Astrocyte of the cerebellum (primary cell): ENCODE measurements around the gene MAPK8.
A peak's percentile ranks its signal among the peaks of the same experiment; 100 is the strongest.

Experiments used
- DNase-seq: peaks from one replicate; pipeline ENCODE4 v3.0.0-alpha.2; 2011; ENCODE audit warnings: low read depth
- H3K4me3 ChIP-seq: 2 replicates; pipeline ENCODE4 v1.5.1; 2011; ENCODE audit warnings: mild to moderate bottlenecking, low read depth, low read length, moderate library complexity
- CTCF ChIP-seq: IDR thresholded peaks from 2 replicates; pipeline ENCODE4 v1.5.1; 2012; ENCODE audit warnings: low read length, low read depth, moderate library complexity, mild to moderate bottlenecking; ENCODE audit errors: missing control alignments
- in situ Hi-C: cut with HindIII; loops from 2 replicates; pipeline ENCODE4 v1.10.0; 2017; ENCODE audit warnings: low sequenced_read_pairs

Gene MAPK8

GRCh38 chr10:48444266-48444665, 137.8 kb downstream of the MAPK8 start:
- TF ChIP-seq CTCF, result peak; percentile 53

GRCh38 chr10:48444861-48445841, 138.7 kb downstream of the MAPK8 start:
- DNase-seq, result no peak
- TF ChIP-seq CTCF, result peak; percentile 14
- in situ Hi-C loops, result loop anchor here (5.0 to 10.0 kb wide), 2 partner anchors 58 to 90 kb away; no protein-coding TSS in a partner anchor

More at GRCh38 chr10:48444266-48444665, 137.8 kb downstream of the MAPK8 start:
- DNase-seq, result peak; percentile 42
- H3K4me3 ChIP-seq, result no peak overlapping the region
- in situ Hi-C loops, result loop anchor here (5.0 to 10.0 kb wide), 2 partner anchors 57 to 91 kb away; no protein-coding TSS in a partner anchor

GRCh38 chr10:48445932-48446331, 139.5 kb downstream of the MAPK8 start:
- no peak for TF ChIP-seq CTCF
- in situ Hi-C loops, result loop anchor here (10.0 kb wide), 1 partner anchor 89 kb away; no protein-coding TSS in a partner anchor
- no peak overlapping the region for H3K4me3 ChIP-seq
- DNase-seq, result no peak

More at GRCh38 chr10:48444861-48445841, 138.7 kb downstream of the MAPK8 start:
- H3K4me3 ChIP-seq, result no peak overlapping the region

GRCh38 chr10:48446785-48447184, 140.3 kb downstream of the MAPK8 start:
- no peak for TF ChIP-seq CTCF
- no peak overlapping the region for H3K4me3 ChIP-seq
- in situ Hi-C loops, result loop anchor here (10.0 kb wide), 1 partner anchor 88 kb away; no protein-coding TSS in a partner anchor
- no peak for DNase-seq

- no peak for DNase-seq
- in situ Hi-C loops, result loop anchor here (10.0 kb wide), 1 partner anchor 87 kb away; no protein-coding TSS in a partner anchor
- TF ChIP-seq CTCF, result no peak
- no peak overlapping the region for H3K4me3 ChIP-seq
These were observed 141.1 kb downstream of the MAPK8 start for GRCh38 chr10:48447356-48448215.

- in situ Hi-C loops, result loop anchor here (10.0 kb wide), 1 partner anchor 86 kb away; no protein-coding TSS in a partner anchor
- TF ChIP-seq CTCF, result no peak
- H3K4me3 ChIP-seq, result no peak overlapping the region
- no peak for DNase-seq
These were observed 142.3 kb downstream of the MAPK8 start for GRCh38 chr10:48448796-48449195.
